HG03565 (cell line): Measurements from ENCODE around the gene XNDC1N.
A peak's percentile ranks its signal among the peaks of the same experiment; 100 is the strongest.
"Not testable (repeated sequence)": the region's sequence is repeated elsewhere in the genome, so short reads cannot be mapped to it uniquely, and the experiment has no call there.

ENCODE experiments used
- ATAC-seq: cut with Tn5 transposase; IDR thresholded peaks from one replicate; pipeline ENCODE4 v1.9.1; 2021; ENCODE audit warnings: mild to moderate bottlenecking, moderate library complexity; ENCODE audit not compliant: unreplicated experiment

XNDC1N gene

GRCh38 chr11:71933141-71933933, 4.9 kb upstream of the XNDC1N start:
- no peak for ATAC-seq

- ATAC-seq: no peak
Measured at GRCh38 chr11:71931245-71931602, 2.8 kb upstream of the XNDC1N start.

- no peak for ATAC-seq
Measured at GRCh38 chr11:71930556-71931244, 2.3 kb upstream of the XNDC1N start.

- ATAC-seq: no peak
Measured at GRCh38 chr11:71929491-71929890, 1.1 kb upstream of the XNDC1N start.

GRCh38 chr11:71928737-71929443, 496 bp upstream of the XNDC1N start, which contains the start of gene RNF121:
RNF121 (plus strand) TSS chr11:71929046; CDS start chr11:71929062, 16 bp downstream.
- peak; percentile 73 for ATAC-seq

GRCh38 chr11:71917646-71918140, 10.7 kb downstream of the XNDC1N start:
- no peak for ATAC-seq

GRCh38 chr11:71914617-71915189, 13.7 kb downstream of the XNDC1N start:
- ATAC-seq: no peak

- ATAC-seq: no peak
Measured at GRCh38 chr11:71913756-71914526, 14.5 kb downstream of the XNDC1N start.

GRCh38 chr11:71911986-71912340, 16.4 kb downstream of the XNDC1N start:
- not testable (repeated sequence) for ATAC-seq

- not testable (repeated sequence) for ATAC-seq
Measured at GRCh38 chr11:71911321-71911985, 16.9 kb downstream of the XNDC1N start.

GRCh38 chr11:71910775-71911174, 17.6 kb downstream of the XNDC1N start:
- not testable (repeated sequence) for ATAC-seq

- no peak for ATAC-seq
Measured at GRCh38 chr11:71908218-71908617, 20.2 kb downstream of the XNDC1N start.

- ATAC-seq: not testable (repeated sequence)
Measured at GRCh38 chr11:71901137-71901536, 27.3 kb downstream of the XNDC1N start.

GRCh38 chr11:71895961-71896360, 32.4 kb downstream of the XNDC1N start:
- ATAC-seq: no peak

GRCh38 chr11:71889181-71889872, 39.1 kb downstream of the XNDC1N start:
- ATAC-seq: not testable (repeated sequence)

GRCh38 chr11:71888335-71889010, 39.9 kb downstream of the XNDC1N start:
- not testable (repeated sequence) for ATAC-seq

- ATAC-seq: not testable (repeated sequence)
Measured at GRCh38 chr11:71885806-71886205, 42.6 kb downstream of the XNDC1N start.
